PC-9 (cell line): ENCODE results near the gene GET3.

ENCODE experiments used
- CTCF ChIP-seq: fragments of 200-600 bp; sonication (generic); conservative IDR thresholded peaks from 2 replicates; pipeline ENCODE4 v1.6.1; 2017; ENCODE audit warnings: mixed run types, antibody characterized with exemption, mild to moderate bottlenecking, moderate library complexity
- EZH2 ChIP-seq: fragments of 200-600 bp; sonication (generic); IDR thresholded peaks from 2 replicates; pipeline ENCODE4 v1.8.0; 2017; ENCODE audit warnings: antibody characterized with exemption, low read depth

GRCh38 chr19:12787458-12787857 lies 50.2 kb downstream of the GET3 start:
- TF ChIP-seq EZH2 (no peak), CTCF (no peak)
